GM18861 (cell line): ENCODE results near the gene STK17B.
A peak's percentile ranks its signal among the peaks of the same experiment; 100 is the strongest.
"Not testable (repeated sequence)": the region's sequence is repeated elsewhere in the genome, so short reads cannot be mapped to it uniquely, and the experiment has no call there.

Source experiments
- ATAC-seq: cut with Tn5 transposase; IDR thresholded peaks from one replicate; pipeline ENCODE4 v1.9.1; 2021; ENCODE audit not compliant: unreplicated experiment

The STK17B gene

DNA sequence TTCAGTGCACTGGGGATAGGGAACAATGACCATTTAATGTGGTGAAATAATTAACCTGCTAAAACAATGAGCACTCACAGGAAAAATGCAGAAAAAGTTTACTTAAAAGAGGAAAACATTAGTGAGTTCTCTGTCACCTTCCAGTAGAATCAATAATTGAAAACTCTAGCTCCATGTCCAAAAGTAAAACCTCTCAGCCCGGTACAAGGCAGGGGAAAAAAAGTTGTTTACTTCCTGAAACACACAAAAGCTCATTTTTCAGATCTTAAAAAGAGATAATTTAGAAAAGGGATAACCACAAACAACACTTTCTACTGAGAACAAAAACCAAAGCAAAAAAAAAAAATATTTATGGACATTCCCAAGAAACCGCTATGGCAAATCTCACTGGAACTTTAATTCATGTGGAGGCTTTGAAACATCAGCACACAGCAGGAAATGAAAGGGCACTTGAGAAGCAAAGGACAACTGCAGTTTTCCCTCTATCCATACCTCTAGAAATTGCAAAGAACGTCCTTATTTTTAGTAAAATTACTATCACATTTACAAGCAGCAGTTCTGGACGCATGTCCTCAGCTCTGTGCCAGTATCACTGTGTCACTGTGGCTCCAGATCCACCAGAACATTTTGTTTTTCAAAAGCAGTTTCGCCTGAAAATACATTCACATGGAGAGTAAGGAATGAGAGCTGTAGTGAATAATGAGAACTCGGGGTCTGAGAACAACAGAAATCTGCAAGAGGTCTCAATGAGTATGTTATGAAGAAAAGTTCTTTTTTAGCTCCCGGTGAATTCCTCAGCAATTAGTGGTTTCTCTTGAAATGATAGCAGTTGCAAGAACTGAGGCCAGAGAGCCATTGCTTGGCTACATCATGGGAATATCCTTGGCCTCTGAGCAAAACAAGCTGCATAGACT lies 58.1 kb downstream of the STK17B start:
- peak; percentile 5 for ATAC-seq

DNA sequence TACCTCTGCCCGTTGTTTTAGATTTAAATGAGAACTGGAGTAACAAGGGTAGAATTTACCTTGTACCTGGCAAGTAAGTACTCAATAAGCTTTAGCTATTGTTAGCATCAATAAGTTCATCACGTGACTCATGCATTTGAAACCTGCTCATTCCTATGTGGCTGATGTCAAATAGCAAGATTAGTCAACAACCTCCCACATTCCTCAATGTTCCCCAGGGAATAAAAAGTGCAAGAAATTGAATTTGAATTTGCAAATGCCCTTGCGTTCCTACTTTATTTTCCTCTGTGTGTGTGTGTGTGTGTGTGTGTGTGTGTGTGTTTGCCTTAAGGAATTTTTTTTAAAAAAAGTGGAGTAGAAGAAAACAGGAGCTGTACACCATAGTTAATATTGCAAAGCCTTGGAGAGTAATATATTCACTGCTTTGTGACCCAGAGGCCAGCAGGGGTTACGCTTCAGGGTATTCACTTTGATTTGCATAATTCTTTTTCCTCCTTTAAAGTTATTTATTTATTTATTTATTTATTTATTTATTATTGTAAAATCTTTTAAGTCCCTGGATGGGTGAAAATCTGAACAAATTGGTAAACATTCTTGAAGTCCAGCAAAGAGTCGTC lies 58.9 kb downstream of the STK17B start:
- ATAC-seq: peak; percentile 45

DNA sequence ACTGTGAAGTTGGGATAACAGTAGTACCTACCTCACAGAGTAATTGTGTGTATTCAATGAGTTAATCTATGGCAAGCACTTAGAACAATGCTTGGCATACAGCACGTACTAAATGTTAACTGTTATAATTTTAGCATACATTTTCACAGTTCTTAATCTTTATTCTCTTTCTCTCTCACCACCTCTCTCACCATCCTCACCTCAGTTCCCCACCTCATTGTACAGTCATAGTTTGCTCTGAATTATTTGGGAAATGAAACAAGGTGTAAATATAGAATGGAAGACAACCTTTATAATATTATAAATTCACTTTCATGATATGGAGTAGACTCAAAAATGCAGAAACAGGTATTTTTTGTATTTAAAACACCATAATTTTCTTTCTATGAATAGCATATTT lies 62.8 kb downstream of the STK17B start:
- no peak for ATAC-seq

DNA sequence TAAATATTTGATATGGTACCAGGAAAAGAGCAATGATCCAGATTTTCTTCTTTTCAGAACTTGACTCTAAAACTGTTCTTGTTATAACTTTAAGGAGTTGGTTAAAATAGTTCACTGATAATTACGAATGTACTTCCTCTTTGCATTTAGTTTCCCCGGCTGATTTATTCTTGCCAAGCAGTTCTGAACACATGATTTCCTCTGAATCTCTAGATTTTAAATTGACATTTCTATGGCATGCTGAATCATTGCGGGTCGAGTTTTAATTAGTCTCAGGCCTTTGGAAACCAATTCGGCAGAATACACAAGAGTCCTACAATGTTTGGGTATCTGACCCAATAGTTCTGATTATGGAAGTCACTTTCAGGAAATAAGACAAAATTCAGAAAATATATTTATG lies 65.4 kb downstream of the STK17B start:
- no peak for ATAC-seq

DNA sequence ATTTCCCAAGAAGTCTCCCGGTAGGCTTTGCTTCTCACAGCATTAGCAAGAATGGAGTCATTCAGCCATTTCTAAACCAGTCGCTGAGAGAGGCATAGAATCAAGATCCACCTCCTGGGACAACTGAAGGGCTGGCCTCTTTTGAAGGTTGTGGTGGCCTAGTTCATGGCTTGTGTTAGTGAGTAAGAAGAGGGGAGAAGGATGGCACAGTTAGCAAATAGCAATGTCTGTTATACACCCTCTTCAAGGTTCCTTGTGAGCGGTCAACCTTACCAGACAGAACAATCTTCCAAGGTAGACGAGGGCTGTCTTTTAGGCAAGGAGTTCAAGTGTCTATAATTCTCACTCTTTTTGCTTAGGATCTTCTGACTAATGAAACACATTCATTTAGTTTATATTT lies 67.3 kb downstream of the STK17B start:
- no peak for ATAC-seq

DNA sequence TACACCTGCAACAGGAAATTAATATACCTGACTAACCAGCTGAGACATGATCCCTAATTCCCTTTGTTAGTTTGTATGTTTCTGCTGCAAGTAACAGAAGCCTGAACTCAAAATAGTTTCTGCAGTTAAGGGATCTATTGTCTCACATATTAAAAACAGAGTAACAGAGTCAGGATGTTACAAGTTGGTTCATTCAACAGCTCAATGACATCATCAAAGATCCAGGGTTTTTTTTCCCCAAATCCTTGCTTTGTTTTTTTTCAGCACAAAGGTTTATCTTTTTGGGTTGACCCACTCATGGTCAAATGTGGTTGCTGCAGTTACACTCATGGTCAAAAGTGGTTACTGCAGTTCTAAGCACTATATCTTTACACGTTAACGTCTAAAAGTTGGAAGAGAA lies 67.8 kb downstream of the STK17B start:
- ATAC-seq: no peak

DNA sequence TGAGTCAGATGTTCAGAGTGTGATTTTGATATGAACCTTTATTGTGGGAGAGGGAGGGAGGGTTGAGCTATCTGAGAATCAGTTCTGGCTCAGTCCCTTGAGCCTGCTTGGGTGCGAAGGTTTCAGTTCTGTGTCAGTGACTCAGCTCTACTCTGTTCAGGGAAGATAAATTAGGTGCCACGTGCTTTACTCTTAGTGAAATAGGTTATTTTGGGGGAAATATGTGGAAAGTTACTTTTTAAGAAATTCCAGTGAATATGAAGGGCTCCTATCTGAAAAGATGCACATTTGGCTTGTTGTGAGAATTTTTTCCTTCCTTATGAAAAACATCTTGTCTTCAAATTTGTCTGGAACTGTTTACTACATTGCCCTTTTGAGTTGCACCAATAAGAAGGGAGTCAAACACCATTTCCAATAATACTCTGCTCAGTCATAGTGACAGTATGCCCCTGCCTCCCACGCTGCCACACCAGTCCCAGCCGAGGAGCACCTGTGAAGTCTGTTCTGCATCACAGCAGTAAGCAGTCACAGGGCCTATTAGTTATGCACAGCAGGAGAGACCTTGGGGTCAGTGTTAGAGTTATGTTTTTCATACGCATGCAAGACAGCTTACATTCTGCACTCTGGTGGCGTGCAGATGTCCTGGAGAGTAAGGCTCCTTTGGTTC lies 69.9 kb downstream of the STK17B start:
- ATAC-seq: peak; percentile 92

DNA sequence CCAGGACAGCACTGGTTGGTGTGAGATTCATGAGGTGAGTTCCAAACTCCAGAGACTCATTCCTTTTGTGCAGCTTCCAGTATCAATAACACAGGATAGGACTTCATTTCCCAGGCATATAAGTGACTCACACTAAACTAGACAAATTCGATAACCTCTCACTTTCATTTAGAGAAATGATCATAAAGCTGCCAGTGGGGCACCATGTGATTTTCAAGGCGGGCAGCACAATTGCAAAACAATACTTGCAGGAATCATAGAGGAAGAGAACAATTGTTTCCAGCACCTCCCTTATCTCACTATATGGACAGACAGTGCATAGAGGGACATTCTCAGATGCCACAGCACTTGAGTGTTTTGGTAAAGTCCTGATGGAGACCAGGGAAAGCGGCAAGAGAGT lies 71.5 kb downstream of the STK17B start:
- ATAC-seq: no peak

DNA sequence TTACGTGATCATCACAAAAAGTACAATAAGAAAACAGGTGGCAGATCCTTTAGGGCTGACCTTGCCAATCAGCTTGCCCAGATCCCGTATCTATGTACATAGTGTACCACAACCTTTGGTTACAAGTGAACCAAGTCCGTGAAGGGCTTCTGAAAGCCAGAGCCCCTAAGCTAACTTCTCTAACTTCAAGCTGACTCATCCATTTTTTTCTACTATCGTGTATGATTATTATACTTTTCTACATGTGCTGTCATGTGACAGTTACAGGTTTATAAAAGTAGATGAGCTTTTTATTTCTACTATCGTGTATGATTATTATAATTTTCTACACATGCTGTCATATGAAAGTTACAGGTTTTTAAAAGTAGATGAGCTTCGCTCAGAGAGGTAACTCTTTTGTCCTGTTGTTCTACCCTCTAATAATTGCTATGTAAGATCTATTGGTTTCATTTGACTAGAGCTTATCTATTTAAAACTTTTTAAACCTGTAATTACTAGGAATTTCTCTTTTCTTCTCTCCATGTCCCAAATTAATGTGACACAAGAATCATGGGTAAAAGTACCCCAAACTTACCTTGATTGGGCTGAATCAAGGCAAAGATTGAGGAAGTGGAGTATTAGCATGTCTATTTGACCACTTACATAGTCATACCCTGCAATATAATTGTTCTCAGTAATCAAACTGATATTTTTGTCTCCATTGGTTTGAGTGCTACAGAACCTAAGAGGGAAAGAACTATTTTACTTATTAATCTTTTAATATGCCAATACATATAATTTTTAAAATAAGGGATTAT lies 73.3 kb downstream of the STK17B start:
- no peak for ATAC-seq

DNA sequence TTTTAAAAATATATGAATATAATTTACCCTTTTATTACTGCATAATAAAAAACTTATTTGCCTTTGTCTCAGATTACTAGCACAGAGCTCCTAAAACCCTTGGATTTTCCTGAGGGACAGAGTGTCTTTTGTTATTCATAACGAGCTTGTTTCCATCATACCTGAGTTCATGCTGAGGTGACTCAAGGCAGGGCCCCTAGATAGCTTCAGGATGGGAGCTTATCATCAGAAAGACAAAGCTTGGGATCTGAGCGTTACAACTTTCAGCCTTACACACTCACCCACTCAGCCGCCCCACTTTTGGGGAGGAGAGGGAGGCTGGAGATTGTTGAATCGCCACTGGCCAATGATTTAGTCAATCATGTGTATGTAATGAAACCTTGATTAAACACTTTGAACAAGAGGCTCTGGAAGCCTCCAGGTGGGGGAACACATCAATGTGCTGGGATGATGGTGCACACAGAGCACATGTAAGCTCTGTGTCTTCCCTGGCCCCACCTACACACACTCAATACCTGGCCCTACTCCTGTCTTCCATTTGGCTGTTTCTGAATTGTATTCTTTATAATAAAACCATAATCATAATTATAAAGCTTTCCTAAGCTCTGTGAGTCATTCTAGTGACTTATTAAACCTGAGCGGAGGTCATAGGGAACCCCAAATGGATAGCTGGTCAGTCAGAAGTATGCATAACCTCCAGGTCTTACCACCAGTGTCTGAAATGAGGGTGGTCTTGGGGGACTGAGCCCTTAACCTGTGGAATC lies 74.2 kb downstream of the STK17B start:
- no peak for ATAC-seq

DNA sequence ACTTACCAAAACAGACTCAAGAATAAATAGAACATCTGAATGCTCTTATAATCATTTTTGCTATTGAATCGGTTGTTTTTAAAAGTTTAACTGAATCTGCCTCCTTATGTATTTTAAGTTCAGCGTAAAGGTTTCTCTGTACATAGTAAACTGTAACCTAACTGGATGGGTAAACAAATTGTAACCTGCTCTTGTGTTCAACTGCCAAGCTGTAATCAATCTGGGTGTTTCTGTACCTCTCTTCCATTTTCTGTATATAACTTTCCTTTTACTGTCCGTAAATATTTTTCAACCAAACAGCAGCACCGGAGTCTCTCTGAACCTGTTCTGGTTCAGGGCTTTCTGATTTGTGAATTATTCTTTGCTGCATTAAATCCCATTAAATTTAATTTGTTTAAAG lies 75.1 kb downstream of the STK17B start:
- no peak for ATAC-seq

DNA sequence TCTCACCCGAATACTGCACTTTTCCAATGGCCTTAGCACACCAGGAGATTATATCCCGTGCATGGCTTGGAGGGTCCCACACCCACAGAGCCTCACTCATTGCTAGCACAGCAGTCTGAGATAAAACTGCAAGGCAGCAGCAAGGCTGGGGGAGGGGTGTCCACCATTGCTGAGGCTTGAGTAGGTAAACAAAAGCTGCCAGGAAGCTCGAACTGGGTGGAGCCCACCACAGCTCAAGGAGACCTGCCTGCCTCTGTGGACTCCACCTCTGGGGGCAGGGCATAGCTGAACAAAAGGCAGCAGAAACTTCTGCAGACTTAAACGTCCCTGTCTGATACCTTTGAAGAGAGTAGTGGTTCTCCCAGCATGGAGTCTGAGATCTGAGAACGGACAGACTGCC lies 81.9 kb downstream of the STK17B start:
- ATAC-seq: not testable (repeated sequence)

DNA sequence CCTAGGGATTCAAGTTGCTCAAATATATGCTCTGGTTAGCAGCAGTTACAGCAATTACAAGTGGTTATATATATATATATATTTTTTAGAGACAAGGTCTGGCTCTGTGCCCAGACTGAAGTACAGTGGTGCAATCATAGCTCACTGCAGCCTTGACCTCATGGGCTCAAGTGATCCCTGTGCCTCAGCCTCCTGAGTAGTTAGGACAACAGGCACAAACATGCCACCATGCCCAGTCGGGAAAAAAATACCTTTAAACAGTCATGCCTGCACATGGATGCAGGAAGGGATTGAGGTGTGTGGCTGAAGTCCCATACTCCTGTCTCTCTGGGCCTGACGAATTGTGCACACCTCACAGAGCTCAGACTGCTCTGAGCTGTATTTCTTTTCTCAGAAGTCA lies 83.2 kb downstream of the STK17B start:
- no peak for ATAC-seq

DNA sequence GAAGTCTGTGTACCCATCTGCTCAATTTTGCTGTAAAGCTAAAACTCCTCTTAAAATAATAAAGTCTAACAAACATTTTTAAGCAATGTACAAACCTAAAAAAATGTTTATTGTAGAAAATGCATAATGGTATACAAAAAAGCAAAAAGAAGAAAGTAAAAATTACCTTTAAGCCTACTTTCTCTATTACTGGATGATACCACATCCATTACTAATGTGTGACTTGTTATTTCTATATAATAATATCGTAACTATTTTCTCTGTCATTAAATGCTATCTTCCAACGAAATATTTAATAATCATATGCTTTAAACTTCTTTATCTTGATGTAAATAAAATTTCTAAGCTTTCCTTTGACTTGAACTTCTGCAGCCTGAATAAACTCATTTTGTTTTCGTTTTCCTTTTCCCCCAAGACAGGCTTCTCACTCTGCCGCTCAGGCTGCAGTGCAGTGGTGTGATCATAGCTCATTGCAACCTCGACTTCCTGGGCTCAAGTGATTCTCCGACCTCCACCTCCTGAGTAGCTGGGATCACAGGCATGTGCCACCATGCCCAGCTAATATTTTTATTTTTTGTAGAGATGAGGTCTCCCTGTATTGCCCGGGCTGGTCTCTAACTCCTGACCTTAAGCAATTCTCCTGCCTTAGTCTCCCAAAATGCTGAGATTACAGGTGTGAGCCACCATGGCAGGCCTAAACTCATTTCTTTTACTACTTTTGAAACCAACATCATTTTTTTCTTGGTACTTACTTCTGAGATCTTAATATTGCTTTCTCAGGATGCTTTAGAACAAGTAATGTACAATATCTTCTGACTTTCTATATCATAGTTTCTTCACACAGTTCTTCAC lies 84.6 kb downstream of the STK17B start:
- ATAC-seq: no peak

DNA sequence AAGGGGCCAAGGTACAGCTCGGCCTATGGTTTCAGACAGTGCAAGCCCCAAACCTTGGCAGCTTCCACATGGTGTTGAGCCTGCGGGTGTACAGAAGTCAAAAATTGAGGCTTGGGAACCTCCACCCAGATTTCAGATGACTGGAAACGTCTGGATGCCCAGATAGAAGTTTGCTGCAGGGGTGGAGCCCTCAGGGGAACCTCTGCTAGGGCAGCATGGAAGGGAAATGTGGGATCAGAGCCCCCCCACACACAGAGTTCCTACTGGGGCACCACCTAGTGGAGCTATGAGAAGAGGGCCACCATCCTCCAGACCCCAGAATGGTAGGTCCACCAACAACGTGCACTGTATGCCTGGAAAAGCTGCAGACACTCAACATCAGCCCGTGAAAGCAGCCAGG lies 87.8 kb downstream of the STK17B start:
- ATAC-seq: no peak
